Mesendoderm (in vitro differentiated cells): ENCODE data around the gene TMEM175.

Source experiments
- DNase-seq: peaks from one replicate; pipeline ENCODE4 v3.0.0; 2013
- H2AK5ac ChIP-seq: 2 replicates; pipeline ENCODE4 v1.6.1; 2013; ENCODE audit warnings: low read length, inconsistent platforms
- H2BK120ac ChIP-seq: 2 replicates; pipeline ENCODE4 v1.6.1; 2013; ENCODE audit warnings: low read depth, mild to moderate bottlenecking, low read length, moderate library complexity, mixed read lengths
- H2BK15ac ChIP-seq: replicated peaks from 2 replicates; pipeline ENCODE4 v1.6.1; 2013; ENCODE audit warnings: low read depth, mild to moderate bottlenecking, moderate library complexity
- H2BK5ac ChIP-seq: 2 replicates; pipeline ENCODE4 v1.6.1; 2013; ENCODE audit warnings: low read length, inconsistent platforms
- H3K18ac ChIP-seq: 2 replicates; pipeline ENCODE4 v1.6.1; 2013; ENCODE audit warnings: mild to moderate bottlenecking, low read length, mixed read lengths
- H3K23ac ChIP-seq: one replicate; pipeline ENCODE4 v1.6.1; 2013; ENCODE audit warnings: low read length
- H3K27ac ChIP-seq: 2 replicates; pipeline ENCODE4 v1.5.1; 2013; ENCODE audit warnings: low read depth, mild to moderate bottlenecking, inconsistent platforms, low read length, moderate library complexity
- H3K27me3 ChIP-seq: 2 replicates; pipeline ENCODE4 v1.6.1; 2013; ENCODE audit warnings: low read length, control low read depth, mild to moderate bottlenecking, inconsistent platforms; ENCODE audit not compliant: insufficient read depth, poor library complexity
- H3K36me3 ChIP-seq: 2 replicates; pipeline ENCODE4 v1.6.1; 2013; ENCODE audit warnings: low read length, inconsistent platforms; ENCODE audit not compliant: control insufficient read depth, insufficient read depth
- H3K4ac ChIP-seq: one replicate; pipeline ENCODE4 v1.6.1; 2013; ENCODE audit warnings: low read depth, mild to moderate bottlenecking, low read length, moderate library complexity
- H3K4me1 ChIP-seq: 2 replicates; pipeline ENCODE4 v1.6.1; 2013; ENCODE audit warnings: low read depth, low read length, inconsistent platforms; ENCODE audit not compliant: control insufficient read depth
- H3K4me2 ChIP-seq: 2 replicates; pipeline ENCODE4 v1.6.1; 2013; ENCODE audit warnings: low read length
- H3K4me3 ChIP-seq: 2 replicates; pipeline ENCODE4 v1.5.1; 2013; ENCODE audit warnings: mild to moderate bottlenecking, low read length
- H3K56ac ChIP-seq: one replicate; pipeline ENCODE4 v1.6.1; 2013; ENCODE audit warnings: low read length
- H3K79me1 ChIP-seq: 2 replicates; pipeline ENCODE4 v1.6.1; 2013; ENCODE audit warnings: low read length, inconsistent platforms
- H3K79me2 ChIP-seq: 2 replicates; pipeline ENCODE4 v1.6.1; 2013; ENCODE audit warnings: mild to moderate bottlenecking, low read length; ENCODE audit not compliant: control insufficient read depth, insufficient read depth
- H3K9ac ChIP-seq: 2 replicates; pipeline ENCODE4 v1.6.1; 2013; ENCODE audit warnings: low read length, inconsistent platforms
- H4K5ac ChIP-seq: one replicate; pipeline ENCODE4 v1.6.1; 2013; ENCODE audit warnings: low read length
- H4K8ac ChIP-seq: one replicate; pipeline ENCODE4 v1.6.1; 2013; ENCODE audit warnings: low read depth, mild to moderate bottlenecking, control low read depth, low read length, moderate library complexity
- WGBS: extraction: QIAGEN DNeasy Blood & Tissue Kit; methylation state at CpG from one replicate; pipeline ENCODE4 v1.1.7; 2013; ENCODE audit warnings: low lambda C conversion rate, missing lambda C conversion rate; ENCODE audit not compliant: insufficient coverage; ENCODE audit errors: extremely low coverage; 5-methylcytosine and 5-hydroxymethylcytosine counted together

TMEM175 gene

DNA sequence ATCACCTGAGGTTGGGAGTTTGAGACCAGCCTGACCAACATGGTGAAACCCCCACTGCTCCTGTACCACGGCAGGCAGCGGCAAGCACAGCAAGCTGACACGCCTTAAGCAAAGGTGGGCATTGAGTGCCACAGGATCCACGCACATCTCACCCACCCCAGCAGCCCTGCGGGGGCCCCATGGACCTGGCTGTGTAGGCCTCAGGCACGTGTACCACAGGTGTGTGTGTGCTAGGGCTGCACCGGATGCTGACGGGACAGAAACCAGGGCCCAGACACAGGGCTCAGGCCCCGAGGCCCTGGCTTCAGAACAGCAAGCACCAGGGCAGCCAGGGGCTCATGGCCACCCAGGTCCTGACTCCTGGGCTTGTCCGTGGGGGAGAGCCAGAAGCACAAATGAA, 46.9 kb upstream of the TMEM175 start:
- DNase-seq, result no peak
- Histone ChIP-seq H3K27me3 (no peaks in the 10 kb centered on the region), H3K4ac (no peak overlapping the region), H3K9ac (no peak overlapping the region), H3K4me3 (no peak overlapping the region), H3K79me2 (no peaks in the 10 kb centered on the region), H2BK5ac (no peak overlapping the region), H2BK15ac (no peak overlapping the region), H3K18ac (no peak overlapping the region), H4K8ac (no peak overlapping the region), H3K4me1 (no peaks in the 10 kb centered on the region), H4K5ac (no peak overlapping the region), H3K4me2 (no peak overlapping the region), H3K27ac (no peak overlapping the region), H2BK120ac (no peak overlapping the region), H3K23ac (no peak overlapping the region), H3K36me3 (no peaks in the 10 kb centered on the region), H3K56ac (no peak overlapping the region), H3K79me1 (no peaks in the 10 kb centered on the region), H2AK5ac (no peak overlapping the region)
- no CpG with 5 or more reads among the region's 10 CpGs for WGBS

DNA sequence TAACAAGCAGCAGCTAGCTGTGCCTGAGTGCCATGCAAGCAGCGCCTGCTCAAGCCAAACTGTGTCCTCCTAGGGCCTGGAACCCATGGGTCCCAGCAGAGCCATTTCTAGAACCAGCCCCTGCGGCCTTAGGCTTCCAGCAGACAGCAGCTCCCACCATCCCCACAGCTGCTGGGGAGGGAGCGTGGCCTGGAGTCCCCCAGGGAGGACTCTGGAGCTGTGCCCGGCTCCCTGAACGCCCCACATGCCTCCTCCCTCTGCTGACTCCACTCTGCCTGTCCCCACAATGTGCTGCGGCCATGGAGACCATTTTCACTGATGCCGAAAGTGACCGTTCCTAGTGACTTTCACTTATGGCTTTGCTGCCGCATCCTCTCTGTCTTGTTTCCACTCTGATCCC, 46.0 kb upstream of the TMEM175 start:
- no peak overlapping the region for H2BK15ac ChIP-seq

DNA sequence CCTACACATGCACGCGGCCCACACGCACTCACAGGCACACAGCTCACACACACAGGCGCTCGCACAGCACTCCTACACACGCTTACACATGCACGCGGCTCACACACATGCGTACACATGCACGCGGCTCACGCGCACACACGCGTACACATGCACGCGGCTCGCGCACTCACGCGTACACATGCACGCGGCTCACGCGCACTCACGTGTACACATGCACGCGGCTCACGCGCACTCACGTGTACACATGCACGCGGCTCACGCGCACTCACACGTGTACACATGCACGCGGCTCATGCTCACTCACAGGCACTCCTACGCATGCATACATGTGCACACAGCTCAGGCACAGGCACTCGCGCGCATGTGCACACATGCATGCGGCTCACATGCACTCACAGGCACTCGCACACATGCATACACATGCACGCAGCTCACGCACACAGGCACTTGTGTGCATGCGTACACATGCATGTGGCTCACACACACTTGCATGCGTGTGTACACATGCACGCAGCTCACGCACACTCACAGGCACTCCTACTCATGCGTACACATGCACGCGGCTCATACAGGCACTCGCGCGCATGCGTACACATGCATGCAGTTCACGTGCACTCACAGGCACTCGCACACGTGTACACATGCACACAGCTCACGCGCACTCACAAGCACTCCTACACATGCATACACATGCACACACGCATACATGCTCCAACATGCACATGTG, 45.1 kb upstream of the TMEM175 start:
- H3K56ac ChIP-seq, result no peak overlapping the region
- no CpG with 5 or more reads among the region's 63 CpGs for WGBS
- no peak overlapping the region for H2AK5ac ChIP-seq
- H3K27ac ChIP-seq, result no peak overlapping the region
- no peaks in the 10 kb centered on the region for H3K27me3 ChIP-seq
- no peak overlapping the region for H3K23ac ChIP-seq
- no peaks in the 10 kb centered on the region for H3K36me3 ChIP-seq
- H3K4me3 ChIP-seq, result no peak overlapping the region
- no peak overlapping the region for H4K8ac ChIP-seq
- H3K9ac ChIP-seq, result no peak overlapping the region
- no peak for DNase-seq
- H3K79me1 ChIP-seq, result no peaks in the 10 kb centered on the region
- H3K79me2 ChIP-seq, result no peaks in the 10 kb centered on the region
- H3K4me1 ChIP-seq, result no peaks in the 10 kb centered on the region
- no peak overlapping the region for H3K4me2 ChIP-seq
- H4K5ac ChIP-seq, result no peak overlapping the region
- H3K18ac ChIP-seq, result no peak overlapping the region
- no peak overlapping the region for H2BK120ac ChIP-seq
- no peak overlapping the region for H2BK5ac ChIP-seq
- no peak overlapping the region for H3K4ac ChIP-seq
- no peak overlapping the region for H2BK15ac ChIP-seq

More for the DNA sequence above, 46.0 kb upstream of the TMEM175 start:
- Histone ChIP-seq H2BK120ac (no peak overlapping the region), H3K56ac (no peak overlapping the region), H4K8ac (no peak overlapping the region), H3K79me1 (no peaks in the 10 kb centered on the region), H4K5ac (no peak overlapping the region), H3K4me2 (no peak overlapping the region), H2BK5ac (no peak overlapping the region), H3K27me3 (no peaks in the 10 kb centered on the region), H3K79me2 (no peaks in the 10 kb centered on the region), H3K36me3 (no peaks in the 10 kb centered on the region), H3K9ac (no peak overlapping the region), H3K4me1 (no peaks in the 10 kb centered on the region), H3K27ac (no peak overlapping the region), H2AK5ac (no peak overlapping the region), H3K23ac (no peak overlapping the region), H3K4ac (no peak overlapping the region), H3K4me3 (no peak overlapping the region), H3K18ac (no peak overlapping the region)
- no CpG with 5 or more reads among the region's 9 CpGs for WGBS
- DNase-seq, result no peak

DNA sequence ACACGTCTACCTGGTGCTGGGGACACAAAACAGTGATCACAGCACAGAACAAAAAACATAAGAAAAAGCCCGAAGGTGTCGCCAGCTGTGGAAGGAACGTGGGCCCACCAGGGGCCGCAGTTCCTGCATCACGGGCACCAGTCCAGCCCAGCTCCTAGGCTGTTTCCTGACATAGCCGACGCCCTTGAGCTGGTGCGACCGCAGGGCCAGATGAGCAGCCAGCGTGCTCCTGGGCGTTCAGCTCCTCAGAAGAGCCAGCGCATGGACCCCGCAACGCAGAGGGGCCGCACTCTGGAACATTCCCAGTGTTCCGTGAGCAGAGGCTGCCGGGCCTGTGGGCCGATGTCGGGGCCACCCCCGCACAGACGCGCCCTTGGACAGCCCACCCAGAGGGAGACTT, 44.2 kb upstream of the TMEM175 start:
- H3K36me3 ChIP-seq, result no peaks in the 10 kb centered on the region

DNA sequence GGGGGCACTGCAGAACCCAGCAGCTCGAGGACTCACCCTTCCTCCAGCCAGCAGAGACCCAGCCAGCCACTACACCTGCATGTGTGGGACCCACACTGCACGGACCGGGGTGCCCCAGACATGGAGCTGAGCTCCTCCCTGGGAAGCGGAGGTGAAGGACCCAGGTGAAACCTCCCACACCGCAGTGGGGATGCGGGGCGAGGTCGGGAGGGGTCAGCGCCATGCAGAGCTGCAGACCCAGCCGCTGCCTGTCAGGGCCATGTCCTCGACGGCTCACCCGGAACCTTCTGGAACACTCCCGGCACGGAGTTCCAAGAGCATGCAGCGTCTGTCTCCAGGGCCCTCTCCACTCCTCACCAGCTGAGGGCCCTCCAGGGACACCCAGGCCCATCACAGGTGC, 42.7 kb upstream of the TMEM175 start:
- Histone ChIP-seq H3K4me2 (no peak overlapping the region), H4K5ac (no peak overlapping the region), H2BK5ac (no peak overlapping the region), H3K4me1 (no peaks in the 10 kb centered on the region), H3K4ac (no peak overlapping the region), H3K27me3 (no peaks in the 10 kb centered on the region), H3K27ac (no peak overlapping the region), H2AK5ac (no peak overlapping the region), H3K18ac (no peak overlapping the region), H3K36me3 (no peaks in the 10 kb centered on the region), H3K79me1 (no peaks in the 10 kb centered on the region), H4K8ac (no peak overlapping the region), H3K23ac (no peak overlapping the region), H2BK15ac (no peak overlapping the region), H3K4me3 (no peak overlapping the region), H3K9ac (no peak overlapping the region), H2BK120ac (no peak overlapping the region), H3K79me2 (no peaks in the 10 kb centered on the region), H3K56ac (no peak overlapping the region)
- no peak for DNase-seq
- no CpG with 5 or more reads among the region's 16 CpGs for WGBS

More for the DNA sequence above, 44.2 kb upstream of the TMEM175 start:
- Histone ChIP-seq H2BK5ac (no peak overlapping the region), H3K9ac (no peak overlapping the region), H3K27me3 (no peaks in the 10 kb centered on the region), H4K8ac (no peak overlapping the region), H3K56ac (no peak overlapping the region), H3K4me2 (no peak overlapping the region), H3K23ac (no peak overlapping the region), H2AK5ac (no peak overlapping the region), H3K79me1 (no peaks in the 10 kb centered on the region), H2BK120ac (no peak overlapping the region), H3K79me2 (no peaks in the 10 kb centered on the region), H3K4ac (no peak overlapping the region), H4K5ac (no peak overlapping the region), H3K4me3 (no peak overlapping the region), H2BK15ac (no peak overlapping the region), H3K27ac (no peak overlapping the region), H3K4me1 (no peaks in the 10 kb centered on the region), H3K18ac (no peak overlapping the region)
- no peak for DNase-seq
- WGBS, result no CpG with 5 or more reads among the region's 23 CpGs
